ENCODE measurements around the gene ARHGAP11B. TPM values are rescaled to one million over a fixed set of nuclear protein-coding genes. Genes with fewer than 3 reads are reported as not detected.
"Not testable (repeated sequence)": the region's sequence is repeated elsewhere in the genome, so short reads cannot be mapped to it uniquely, and the experiment has no call there.

ARHGAP11B gene

GRCh38 chr15:30685709-30686285 lies 59.9 kb downstream of the ARHGAP11B start:
- H3K36me3 ChIP-seq, DNase-seq, H3K4me3 ChIP-seq, H3K9me3 ChIP-seq, H3K27me3 ChIP-seq: not testable (repeated sequence)

GRCh38 chr15:30686651-30687050 lies 60.7 kb downstream of the ARHGAP11B start:
- H3K36me3 ChIP-seq = not testable (repeated sequence)

More at GRCh38 chr15:30686651-30687050, 60.7 kb downstream of the ARHGAP11B start:
- H3K27me3 ChIP-seq, H3K9me3 ChIP-seq, H3K4me3 ChIP-seq, DNase-seq: not testable (repeated sequence)

Other genes starting within 250 kb of the ARHGAP11B start
- 0.20 and 3.1 TPM in 2 replicates for gene CHRFAM7A, start 232.6 kb upstream of the ARHGAP11B start, total RNA-seq (2014; rRNA removed; shearing (Covaris generic); ENCODE audit: low replicate concordance)
- gene GOLGA8R, start 211.9 kb upstream of the ARHGAP11B start, total RNA-seq (2014; rRNA removed; shearing (Covaris generic); ENCODE audit: low replicate concordance) = 0.23 TPM in 1 of 2 replicates, not detected in the other
- gene GOLGA8Q, start 74.1 kb upstream of the ARHGAP11B start, total RNA-seq (2014; rRNA removed; shearing (Covaris generic); ENCODE audit: low replicate concordance) = 0.43 TPM in 1 of 2 replicates, not detected in the other
- 0.13 TPM in 1 of 2 replicates, not detected in the other for gene GOLGA8H, start 22.1 kb upstream of the ARHGAP11B start, total RNA-seq (2014; rRNA removed; shearing (Covaris generic); ENCODE audit: low replicate concordance)

Measured in MG63 (cell line).